HepG2 (cell line): Measurements from ENCODE around the gene DSN1. TPM values are rescaled to one million over a fixed set of nuclear protein-coding genes. Genes with fewer than 3 reads are reported as not detected.
A peak's percentile ranks its signal among the peaks of the same experiment; 100 is the strongest.

Source experiments
- ATAC-seq: fragments of 200-7000 bp; cut with Tn5 transposase; 3 replicates; pipeline ENCODE4 v1.9.1; 2020; ENCODE audit warnings: mild to moderate bottlenecking, moderate library complexity
- BruUV-seq: library from RNA; stranded (reverse); fragments of 400-500 nt; replicated peaks from 2 replicates; lab custom pipeline; 2021; lab: Mats Ljungman, UMichigan
- CTCF ChIA-PET: fragments of 300-600 bp; formaldehyde crosslinking; extraction: SDS; loops from one replicate; lab custom pipeline; 2021; ENCODE audit warnings: low total read pairs, inconsistent platforms, low intra/inter-chr PET ratio; lab: Yijun Ruan, JAX
- POLR2A ChIA-PET: fragments of 350-600 bp; sonication (Branson Sonifier 250); formaldehyde crosslinking; loops from one replicate; lab custom pipeline; 2020; ENCODE audit warnings: antibody characterized with exemption, inconsistent platforms; lab: Yijun Ruan, JAX
- DNase-seq: peaks from one replicate; pipeline ENCODE4 v3.0.0-alpha.2; 2015; ENCODE audit warnings: low spot score
- FAIRE-seq: peaks from 3 replicates; lab custom pipeline; 2011; peaks lifted over from hg19 to GRCh38; lab: Jason Lieb, UNC
- H2AFZ ChIP-seq: one replicate; pipeline ENCODE4 v1.6.1; 2011; ENCODE audit warnings: low read length, inconsistent platforms
- H3K27ac ChIP-seq: fragments of 300-600 bp; 3 replicates; pipeline ENCODE4 v1.8.0; 2011; ENCODE audit warnings: mixed run types, mild to moderate bottlenecking, mixed read lengths, low read length, inconsistent platforms; ENCODE audit not compliant: insufficient read depth; ENCODE audit errors: extremely low read length
- H3K27me3 ChIP-seq, 2 experiments: fragments of 200-600 bp in 1 of 2; 2 replicates in 1 of 2; 3 replicates in 1 of 2; pipeline versions ENCODE4 v1.6.0 to v1.8.0; 2011; ENCODE audit warnings: low read length in 2 of 2, mild to moderate bottlenecking in 2 of 2, moderate library complexity in 2 of 2, inconsistent platforms in 1 of 2; ENCODE audit not compliant: insufficient read depth in 2 of 2, control insufficient read depth in 1 of 2
- H3K36me3 ChIP-seq, 2 experiments: fragments of 200-600 bp in 1 of 2; replicated peaks in 1 of 2; 2 replicates in 1 of 2; 3 replicates in 1 of 2; pipeline versions ENCODE4 v1.5.1 to v1.8.0; 2011; ENCODE audit warnings: low read length in 2 of 2, inconsistent platforms in 1 of 2; ENCODE audit not compliant: insufficient read depth in 2 of 2, control insufficient read depth in 1 of 2
- H3K4me1 ChIP-seq: 2 replicates; pipeline ENCODE4 v1.5.1; 2012; ENCODE audit warnings: low read length, inconsistent platforms; ENCODE audit not compliant: insufficient read depth
- H3K4me2 ChIP-seq: 2 replicates; pipeline ENCODE4 v1.6.0; 2011; ENCODE audit warnings: low read depth, low read length, inconsistent platforms
- H3K4me3 ChIP-seq, 3 experiments: fragments of 200-600 bp in 1 of 3; sonication (generic), shearing (Covaris generic) in 1 of 3; replicated peaks in 1 of 3; 2 replicates each; pipeline ENCODE4 v1.5.1; 2011 to 2016; ENCODE audit warnings: low read length in 3 of 3, inconsistent platforms in 2 of 3, low read depth in 2 of 3, mild to moderate bottlenecking in 2 of 3, control low read depth in 1 of 3, mixed read lengths in 1 of 3; ENCODE audit not compliant: insufficient read depth in 1 of 3
- H3K79me2 ChIP-seq: one replicate; pipeline ENCODE4 v1.6.1; 2011; ENCODE audit warnings: low read length, inconsistent platforms; ENCODE audit not compliant: insufficient read depth
- H3K9ac ChIP-seq: 2 replicates; pipeline ENCODE4 v1.6.0; 2011; ENCODE audit warnings: mild to moderate bottlenecking, low read depth, low read length, inconsistent platforms; ENCODE audit not compliant: insufficient read depth
- H3K9me3 ChIP-seq: 2 replicates; pipeline ENCODE4 v1.5.1; 2012; ENCODE audit warnings: mild to moderate bottlenecking, low read length
- H4K20me1 ChIP-seq: 2 replicates; pipeline ENCODE4 v1.6.0; 2011; ENCODE audit warnings: inconsistent platforms, mild to moderate bottlenecking, low read length, moderate library complexity; ENCODE audit not compliant: insufficient read depth
- DNMT1 ChIP-seq: sonication (generic); formaldehyde crosslinking; IDR thresholded peaks from 2 replicates; pipeline ENCODE4 v1.5.1; 2020; ENCODE audit warnings: mild to moderate bottlenecking, missing genetic modification reagents
- DNMT3B ChIP-seq: conservative IDR thresholded peaks from 2 replicates; pipeline ENCODE4 v1.6.1; 2016; ENCODE audit warnings: missing biosample characterization, control low read depth
- EEA1 ChIP-seq: sonication (generic); formaldehyde crosslinking; IDR thresholded peaks from 2 replicates; pipeline ENCODE4 v1.5.1; 2020; ENCODE audit warnings: mild to moderate bottlenecking, missing genetic modification reagents, borderline replicate concordance
- GATA4 ChIP-seq: sonication (generic); IDR thresholded peaks from 2 replicates; pipeline ENCODE4 v1.6.1; 2016; ENCODE audit warnings: antibody characterized with exemption, low read depth, borderline replicate concordance
- HCFC1 ChIP-seq: fragments of 150-350 bp; IDR thresholded peaks from 2 replicates; pipeline ENCODE4 v1.6.1; 2014; ENCODE audit warnings: low read depth, low read length
- HDAC2 ChIP-seq: sonication (generic); formaldehyde crosslinking; IDR thresholded peaks from 2 replicates; pipeline ENCODE4 v1.4.0; 2020; ENCODE audit warnings: missing genetic modification reagents
- HIVEP1 ChIP-seq: sonication (generic); formaldehyde crosslinking; IDR thresholded peaks from 2 replicates; pipeline ENCODE4 v1.4.0; 2020; ENCODE audit warnings: mild to moderate bottlenecking, missing genetic modification reagents
- NCOA5 ChIP-seq: sonication (generic); formaldehyde crosslinking; IDR thresholded peaks from 2 replicates; pipeline ENCODE4 v1.4.0; 2020; ENCODE audit warnings: missing genetic modification reagents
- SNAI1 ChIP-seq: sonication (generic); formaldehyde crosslinking; IDR thresholded peaks from 2 replicates; pipeline ENCODE4 v1.5.0; 2020; ENCODE audit warnings: mild to moderate bottlenecking, missing genetic modification reagents, borderline replicate concordance
- YY1 ChIP-seq: IDR thresholded peaks from 2 replicates; pipeline ENCODE4 v1.6.1; 2011; ENCODE audit warnings: low read length, low read depth, moderate library complexity, mild to moderate bottlenecking; ENCODE audit not compliant: insufficient read depth, insufficient replicate concordance
- ZNF207 ChIP-seq: fragments of 450-650 bp; IDR thresholded peaks from 2 replicates; pipeline ENCODE4 v1.6.1; 2016; ENCODE audit warnings: antibody characterized with exemption, borderline replicate concordance
- ZNF496 ChIP-seq: sonication (generic); formaldehyde crosslinking; IDR thresholded peaks from 2 replicates; pipeline ENCODE4 v1.8.1; 2023; ENCODE audit warnings: mild to moderate bottlenecking, moderate library complexity, missing genetic modification reagents; ENCODE audit not compliant: insufficient replicate concordance
- ZNF619 ChIP-seq: sonication (generic); formaldehyde crosslinking; IDR thresholded peaks from 2 replicates; pipeline ENCODE4 v1.4.0; 2020; ENCODE audit warnings: mild to moderate bottlenecking, missing genetic modification reagents
- ZNF629 ChIP-seq: sonication (generic); formaldehyde crosslinking; conservative IDR thresholded peaks from 2 replicates; pipeline ENCODE4 v1.5.0; 2020; ENCODE audit warnings: missing genetic modification reagents
- ZNF644 ChIP-seq: IDR thresholded peaks from 2 replicates; pipeline ENCODE4 v1.6.1; 2016; ENCODE audit warnings: low read depth
- ZNF747 ChIP-seq: sonication (generic); formaldehyde crosslinking; IDR thresholded peaks from 2 replicates; pipeline ENCODE4 v1.8.1; 2023; ENCODE audit warnings: missing genetic modification reagents, mild to moderate bottlenecking, borderline replicate concordance
- ZNF749 ChIP-seq: sonication (generic); formaldehyde crosslinking; IDR thresholded peaks from 2 replicates; pipeline ENCODE4 v1.8.0; 2022; ENCODE audit warnings: mild to moderate bottlenecking, missing genetic modification reagents, moderate library complexity, borderline replicate concordance
- ZSCAN22 ChIP-seq: sonication (generic); formaldehyde crosslinking; IDR thresholded peaks from 2 replicates; pipeline ENCODE4 v1.4.0; 2020; ENCODE audit warnings: mild to moderate bottlenecking, missing genetic modification reagents
- ZZZ3 ChIP-seq: sonication (generic); formaldehyde crosslinking; IDR thresholded peaks from 2 replicates; pipeline ENCODE4 v1.4.0; 2020; ENCODE audit warnings: missing genetic modification reagents, mild to moderate bottlenecking, borderline replicate concordance
- WGBS: methylation state at CpG from one replicate; pipeline ENCODE4 v1.1.6; 2017; ENCODE audit warnings: low lambda C conversion rate; 5-methylcytosine and 5-hydroxymethylcytosine counted together
- in situ Hi-C: cut with HindIII; loops from 2 replicates; pipeline ENCODE4 v1.10.0; 2017; ENCODE audit warnings: low pct_unique_long_range_greater_than_20kb; ENCODE audit not compliant: extremely low pct_ligation_motif_present
- intact Hi-C: fragments of 100-400 bp; cut with micrococcal nuclease; formaldehyde crosslinking; loops from one replicate; pipeline ENCODE4 v1.10.0; 2022; ENCODE audit not compliant: unreplicated experiment
- polyA plus RNA-seq, 8 experiments: library from polyadenylated mRNA; depleted of rRNA in 3 of 8; stranded (reverse) in 7 of 8; unstranded in 1 of 8; fragments of >200 nt; fragmentation: Illumina TruSeq in 4 of 8; extraction: Trizol in 4 of 8; gene quantifications; 2 replicates each; pipeline versions ENCODE4 v1.2.1 to v1.2.3, GENCODE V29; 2011 to 2016; ENCODE audit warnings: low read depth in 4 of 8, missing spikeins in 1 of 8, mixed read lengths in 1 of 8; ENCODE audit not compliant: insufficient read depth in 1 of 8
- total RNA-seq, 5 experiments: library from RNA; depleted of rRNA; stranded (reverse); fragments of >200 nt; fragmentation: Illumina TruSeq; extraction: Trizol; gene quantifications; 2 replicates each; pipeline ENCODE4 v1.2.3, GENCODE V29; 2016; ENCODE audit warnings: low read depth in 1 of 5
- TF ChIP-seq, protein P1 (sequence below): sonication (generic); formaldehyde crosslinking; IDR thresholded peaks from 2 replicates; pipeline ENCODE4 v1.4.0; 2020; ENCODE audit warnings: missing genetic modification reagents, mild to moderate bottlenecking, borderline replicate concordance
- TF ChIP-seq, protein P2 (sequence below): sonication (generic); formaldehyde crosslinking; conservative IDR thresholded peaks from 2 replicates; pipeline ENCODE4 v1.4.0; 2020; ENCODE audit warnings: missing genetic modification reagents

DSN1 gene
- total and polyA plus RNA-seq, 2 of the 13 experiments (the other 11 are each of a cell fraction or from before 2014, with no cell fraction given), result 18.7 to 53.7 TPM

DNA sequence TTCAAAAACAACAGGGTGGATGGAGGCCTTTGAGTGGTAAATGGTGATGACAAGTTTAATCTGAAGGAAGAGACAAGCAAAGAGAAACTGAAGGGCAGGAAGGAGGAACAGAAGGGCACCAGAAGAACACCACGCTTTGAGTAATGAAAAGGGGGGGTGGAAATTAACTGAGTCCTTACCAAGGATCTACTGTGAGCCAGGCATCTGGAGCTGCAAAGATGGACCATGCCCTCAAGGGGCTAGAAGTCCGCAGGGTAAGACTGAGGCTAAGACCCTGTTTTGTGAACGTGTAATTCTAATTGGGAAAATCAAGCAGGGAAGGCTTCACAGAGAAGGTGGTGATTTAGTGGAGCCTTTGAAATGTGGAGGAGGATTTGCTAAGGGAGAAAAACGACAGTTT lies 29.3 kb downstream of the DSN1 start:
- in situ Hi-C loops (no loop called here), intact Hi-C loops (no loop called here)
- Histone ChIP-seq H3K9ac (peak overlapping the region; percentile 73), H3K27me3 (no peaks in the 10 kb centered on the region; a peak in 1 of 5 replicates), H3K9me3 (no peaks in the 10 kb centered on the region), H3K79me2 (peaks cover 12% of the 10 kb centered on the region), H3K4me1 (peaks cover 18% of the 10 kb centered on the region), H3K27ac (peak overlapping the region; percentile 13), H3K4me2 (peak overlapping the region; percentile 96), H3K36me3 (no peaks in the 10 kb centered on the region), H2AFZ (no peak overlapping the region), H3K4me3 (peak overlapping the region; percentile 75 to 98 (median 93); a peak in 3 of 6 replicates), H4K20me1 (no peaks in the 10 kb centered on the region)
- DNase-seq (no peak), FAIRE-seq (no peak), ATAC-seq (no peak)
- CTCF ChIA-PET, result no interaction called here
- WGBS, result 82% methylated on average over 4 of the region's 4 CpGs
- POLR2A ChIA-PET, result interaction anchor here (1.4 to 2.7 kb wide), 3 partner anchors 10 to 128 kb away, joined by 3 to 19 read pairs (median 5); no protein-coding TSS in a partner anchor
- BruUV-seq, result TSS peak; percentile 69
- no peak for TF ChIP-seq ZSCAN22
- no peak for TF ChIP-seq SNAI1 (CRISPR knock-in tag)
- TF ChIP-seq HDAC2, result 0 out of 2 replicates have a peak, but pooled peaks have one; percentile 14
- TF ChIP-seq ZNF496, result no peak
- TF ChIP-seq, protein P1, sequence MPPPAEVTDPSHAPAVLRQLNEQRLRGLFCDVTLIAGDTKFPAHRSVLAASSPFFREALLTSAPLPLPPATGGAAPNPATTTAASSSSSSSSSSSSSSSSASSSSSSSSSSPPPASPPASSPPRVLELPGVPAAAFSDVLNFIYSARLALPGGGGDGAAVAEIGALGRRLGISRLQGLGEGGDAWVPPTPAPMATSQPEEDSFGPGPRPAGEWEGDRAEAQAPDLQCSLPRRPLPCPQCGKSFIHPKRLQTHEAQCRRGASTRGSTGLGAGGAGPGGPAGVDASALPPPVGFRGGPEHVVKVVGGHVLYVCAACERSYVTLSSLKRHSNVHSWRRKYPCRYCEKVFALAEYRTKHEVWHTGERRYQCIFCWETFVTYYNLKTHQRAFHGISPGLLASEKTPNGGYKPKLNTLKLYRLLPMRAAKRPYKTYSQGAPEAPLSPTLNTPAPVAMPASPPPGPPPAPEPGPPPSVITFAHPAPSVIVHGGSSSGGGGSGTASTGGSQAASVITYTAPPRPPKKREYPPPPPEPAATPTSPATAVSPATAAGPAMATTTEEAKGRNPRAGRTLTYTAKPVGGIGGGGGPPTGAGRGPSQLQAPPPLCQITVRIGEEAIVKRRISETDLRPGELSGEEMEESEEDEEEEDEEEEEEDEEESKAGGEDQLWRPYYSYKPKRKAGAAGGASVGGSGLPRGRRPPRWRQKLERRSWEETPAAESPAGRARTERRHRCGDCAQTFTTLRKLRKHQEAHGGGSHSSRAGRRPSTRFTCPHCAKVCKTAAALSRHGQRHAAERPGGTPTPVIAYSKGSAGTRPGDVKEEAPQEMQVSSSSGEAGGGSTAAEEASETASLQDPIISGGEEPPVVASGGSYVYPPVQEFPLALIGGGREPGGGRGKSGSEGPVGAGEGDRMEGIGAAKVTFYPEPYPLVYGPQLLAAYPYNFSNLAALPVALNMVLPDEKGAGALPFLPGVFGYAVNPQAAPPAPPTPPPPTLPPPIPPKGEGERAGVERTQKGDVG (CRISPR knock-in tag), result no peak
- TF ChIP-seq DNMT1, result 0 out of 2 replicates have a peak, but pooled peaks have one; percentile 33
- no peak for TF ChIP-seq HIVEP1 (CRISPR knock-in tag)
- TF ChIP-seq, protein P2, sequence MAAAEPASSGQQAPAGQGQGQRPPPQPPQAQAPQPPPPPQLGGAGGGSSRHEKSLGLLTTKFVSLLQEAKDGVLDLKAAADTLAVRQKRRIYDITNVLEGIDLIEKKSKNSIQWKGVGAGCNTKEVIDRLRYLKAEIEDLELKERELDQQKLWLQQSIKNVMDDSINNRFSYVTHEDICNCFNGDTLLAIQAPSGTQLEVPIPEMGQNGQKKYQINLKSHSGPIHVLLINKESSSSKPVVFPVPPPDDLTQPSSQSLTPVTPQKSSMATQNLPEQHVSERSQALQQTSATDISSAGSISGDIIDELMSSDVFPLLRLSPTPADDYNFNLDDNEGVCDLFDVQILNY (CRISPR knock-in tag), result no peak
- TF ChIP-seq ZNF747, result no peak
- TF ChIP-seq ZZZ3 (CRISPR knock-in tag), result no peak
- TF ChIP-seq EEA1, result 0 out of 2 replicates have a peak, but pooled peaks have one; percentile 52
- TF ChIP-seq YY1, result no peak
- no peak for TF ChIP-seq HCFC1
- no peak for TF ChIP-seq ZNF207
- TF ChIP-seq ZNF749 (CRISPR knock-in tag), result no peak
- TF ChIP-seq ZNF619 (CRISPR knock-in tag), result no peak
- TF ChIP-seq DNMT3B, result no peak
- TF ChIP-seq ZNF644 (CRISPR knock-in tag), result no peak
- no peak for TF ChIP-seq GATA4
- TF ChIP-seq NCOA5, result no peak
- 0 out of 2 replicates have a peak, but pooled peaks have one; percentile 29 for TF ChIP-seq ZNF629 (CRISPR knock-in tag)
